GM12878 (cell line): ENCODE data around the gene CCR7. TPM values are rescaled to one million over a fixed set of nuclear protein-coding genes. Genes with fewer than 3 reads are reported as not detected.

Source experiments
- ATF7 ChIP-seq: fragments of 450-650 bp; IDR thresholded peaks from 2 replicates; pipeline ENCODE4 v1.6.1; 2016; ENCODE audit warnings: low read depth, mild to moderate bottlenecking
- CREM ChIP-seq: IDR thresholded peaks from 2 replicates; pipeline ENCODE4 v1.6.1; 2014; ENCODE audit warnings: antibody characterized with exemption, low read depth
- EED ChIP-seq: sonication (generic); IDR thresholded peaks from 2 replicates; pipeline ENCODE4 v1.6.1; 2016; ENCODE audit warnings: antibody characterized with exemption, low read depth
- ELK1 ChIP-seq: IDR thresholded peaks from 2 replicates; pipeline ENCODE4 v1.6.1; 2012; ENCODE audit warnings: low read depth, low read length, improper control_type of control experiment
- MEF2B ChIP-seq: fragments of 450-650 bp; IDR thresholded peaks from 2 replicates; pipeline ENCODE4 v1.6.1; 2018; ENCODE audit warnings: mild to moderate bottlenecking, moderate library complexity; ENCODE audit not compliant: partially characterized antibody, poor library complexity, severe bottlenecking
- NFIC ChIP-seq: IDR thresholded peaks from 2 replicates; pipeline ENCODE4 v1.6.1; 2012; ENCODE audit warnings: low read depth, mild to moderate bottlenecking, inconsistent platforms, low read length, moderate library complexity
- NFYB ChIP-seq: IDR thresholded peaks from 2 replicates; pipeline ENCODE4 v1.6.1; 2011; ENCODE audit warnings: low read depth, mild to moderate bottlenecking, low read length, improper control_type of control experiment, moderate library complexity; ENCODE audit not compliant: insufficient read depth
- PKNOX1 ChIP-seq: fragments of 450-650 bp; IDR thresholded peaks from 2 replicates; pipeline ENCODE4 v1.6.1; 2016; ENCODE audit warnings: mild to moderate bottlenecking
- RELB ChIP-seq: fragments of 450-650 bp; IDR thresholded peaks from 2 replicates; pipeline ENCODE4 v1.6.1; 2017; ENCODE audit warnings: low read depth, mild to moderate bottlenecking, moderate library complexity
- SMC3 ChIP-seq: IDR thresholded peaks from 2 replicates; pipeline ENCODE4 v1.6.1; 2011; ENCODE audit warnings: low read length, improper control_type of control experiment, borderline replicate concordance
- SP1 ChIP-seq: IDR thresholded peaks from one replicate; pipeline ENCODE4 v1.6.1; 2011; ENCODE audit warnings: low read depth, low read length
- SPI1 ChIP-seq: IDR thresholded peaks from 2 replicates; pipeline ENCODE4 v1.6.1; 2011; ENCODE audit warnings: low read depth, mild to moderate bottlenecking, low read length, moderate library complexity, borderline replicate concordance; ENCODE audit not compliant: insufficient read depth
- SREBF2 ChIP-seq: IDR thresholded peaks from 2 replicates; pipeline ENCODE4 v1.6.1; 2012; ENCODE audit warnings: mild to moderate bottlenecking, low read length
- TAF1 ChIP-seq: IDR thresholded peaks from 2 replicates; pipeline ENCODE4 v1.6.1; 2011; ENCODE audit warnings: mild to moderate bottlenecking, low read depth, low read length, borderline replicate concordance
- TCF3 ChIP-seq: IDR thresholded peaks from 2 replicates; pipeline ENCODE4 v1.6.1; 2012; ENCODE audit warnings: low read depth, mild to moderate bottlenecking, low read length, borderline replicate concordance; ENCODE audit not compliant: insufficient read depth
- YY1 ChIP-seq: IDR thresholded peaks from 2 replicates; pipeline ENCODE4 v1.6.1; 2011; ENCODE audit warnings: low read depth, mild to moderate bottlenecking, low read length
- ZNF24 ChIP-seq: fragments of 450-650 bp; IDR thresholded peaks from 2 replicates; pipeline ENCODE4 v1.6.1; 2017; ENCODE audit warnings: antibody characterized with exemption, mild to moderate bottlenecking
- polyA plus RNA-seq, 11 experiments: library from polyadenylated mRNA; depleted of rRNA in 4 of 11; unstranded in 6 of 11; stranded (reverse) in 5 of 11; fragments of >200 nt; fragmentation: Nextera tagmentation in 4 of 11; fragmentation: Illumina TruSeq in 1 of 11; extraction: Ambion mirVana in 4 of 11; extraction: Trizol in 1 of 11; gene quantifications; 1 replicate in 1 of 11; 2 replicates in 10 of 11; pipeline versions ENCODE4 v1.2.1 to v1.2.3, GENCODE V29; 2011 to 2016; ENCODE audit warnings: inconsistent platforms in 2 of 11, missing spikeins in 2 of 11, low read depth in 1 of 11
- total RNA-seq, 4 experiments: library from RNA; depleted of rRNA in 3 of 4; stranded (reverse); fragments of >200 nt in 3 of 4; fragmentation: Illumina TruSeq in 1 of 4; extraction: Trizol in 1 of 4; gene quantifications; 2 replicates each; pipeline versions ENCODE4 v1.2.1 to v1.2.3, GENCODE V29; 2013 to 2021
- TF ChIP-seq, protein P1 (sequence below): fragments of 450-650 bp; IDR thresholded peaks from 2 replicates; pipeline ENCODE4 v1.6.1; 2017; ENCODE audit warnings: borderline replicate concordance
- TF ChIP-seq, protein P2 (sequence below): IDR thresholded peaks from 2 replicates; pipeline ENCODE4 v1.6.1; 2012; ENCODE audit warnings: improper control_type of control experiment, low read depth, low read length; ENCODE audit not compliant: insufficient replicate concordance

Gene CCR7
- total and polyA plus RNA-seq, 10 of the 15 experiments (the other 5 are each of a cell fraction or from before 2014, with no cell fraction given) = 131 to 1,171 (median 260) TPM

GRCh38 chr17:40516581-40517285 is 48.5 kb downstream of the CCR7 start (continued):
- peak; percentile 37; the same call in 1 of the 2 replicates for TF ChIP-seq ELK1
- TF ChIP-seq YY1 = 0 out of 2 replicates have a peak, but pooled peaks have one; percentile 51
- peak; percentile 44; the same call in 1 of the 2 replicates for TF ChIP-seq SPI1
- TF ChIP-seq EED = no peak; the same call in 1 of the 2 replicates
- no peak for TF ChIP-seq PKNOX1
- no peak for TF ChIP-seq TAF1
- TF ChIP-seq MEF2B = peak; percentile 39
- 0 out of 2 replicates have a peak, but pooled peaks have one; percentile 20 for TF ChIP-seq ATF7
- no peak for TF ChIP-seq SREBF2
- TF ChIP-seq NFIC = peak; percentile 46; the same call in 1 of the 2 replicates
- TF ChIP-seq NFYB = 0 out of 2 replicates have a peak, but pooled peaks have one; percentile 44
- TF ChIP-seq, protein P1, sequence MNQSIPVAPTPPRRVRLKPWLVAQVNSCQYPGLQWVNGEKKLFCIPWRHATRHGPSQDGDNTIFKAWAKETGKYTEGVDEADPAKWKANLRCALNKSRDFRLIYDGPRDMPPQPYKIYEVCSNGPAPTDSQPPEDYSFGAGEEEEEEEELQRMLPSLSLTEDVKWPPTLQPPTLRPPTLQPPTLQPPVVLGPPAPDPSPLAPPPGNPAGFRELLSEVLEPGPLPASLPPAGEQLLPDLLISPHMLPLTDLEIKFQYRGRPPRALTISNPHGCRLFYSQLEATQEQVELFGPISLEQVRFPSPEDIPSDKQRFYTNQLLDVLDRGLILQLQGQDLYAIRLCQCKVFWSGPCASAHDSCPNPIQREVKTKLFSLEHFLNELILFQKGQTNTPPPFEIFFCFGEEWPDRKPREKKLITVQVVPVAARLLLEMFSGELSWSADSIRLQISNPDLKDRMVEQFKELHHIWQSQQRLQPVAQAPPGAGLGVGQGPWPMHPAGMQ = no peak
- TF ChIP-seq SMC3 = peak; percentile 12; the same call in 1 of the 2 replicates
- TF ChIP-seq, protein P2, sequence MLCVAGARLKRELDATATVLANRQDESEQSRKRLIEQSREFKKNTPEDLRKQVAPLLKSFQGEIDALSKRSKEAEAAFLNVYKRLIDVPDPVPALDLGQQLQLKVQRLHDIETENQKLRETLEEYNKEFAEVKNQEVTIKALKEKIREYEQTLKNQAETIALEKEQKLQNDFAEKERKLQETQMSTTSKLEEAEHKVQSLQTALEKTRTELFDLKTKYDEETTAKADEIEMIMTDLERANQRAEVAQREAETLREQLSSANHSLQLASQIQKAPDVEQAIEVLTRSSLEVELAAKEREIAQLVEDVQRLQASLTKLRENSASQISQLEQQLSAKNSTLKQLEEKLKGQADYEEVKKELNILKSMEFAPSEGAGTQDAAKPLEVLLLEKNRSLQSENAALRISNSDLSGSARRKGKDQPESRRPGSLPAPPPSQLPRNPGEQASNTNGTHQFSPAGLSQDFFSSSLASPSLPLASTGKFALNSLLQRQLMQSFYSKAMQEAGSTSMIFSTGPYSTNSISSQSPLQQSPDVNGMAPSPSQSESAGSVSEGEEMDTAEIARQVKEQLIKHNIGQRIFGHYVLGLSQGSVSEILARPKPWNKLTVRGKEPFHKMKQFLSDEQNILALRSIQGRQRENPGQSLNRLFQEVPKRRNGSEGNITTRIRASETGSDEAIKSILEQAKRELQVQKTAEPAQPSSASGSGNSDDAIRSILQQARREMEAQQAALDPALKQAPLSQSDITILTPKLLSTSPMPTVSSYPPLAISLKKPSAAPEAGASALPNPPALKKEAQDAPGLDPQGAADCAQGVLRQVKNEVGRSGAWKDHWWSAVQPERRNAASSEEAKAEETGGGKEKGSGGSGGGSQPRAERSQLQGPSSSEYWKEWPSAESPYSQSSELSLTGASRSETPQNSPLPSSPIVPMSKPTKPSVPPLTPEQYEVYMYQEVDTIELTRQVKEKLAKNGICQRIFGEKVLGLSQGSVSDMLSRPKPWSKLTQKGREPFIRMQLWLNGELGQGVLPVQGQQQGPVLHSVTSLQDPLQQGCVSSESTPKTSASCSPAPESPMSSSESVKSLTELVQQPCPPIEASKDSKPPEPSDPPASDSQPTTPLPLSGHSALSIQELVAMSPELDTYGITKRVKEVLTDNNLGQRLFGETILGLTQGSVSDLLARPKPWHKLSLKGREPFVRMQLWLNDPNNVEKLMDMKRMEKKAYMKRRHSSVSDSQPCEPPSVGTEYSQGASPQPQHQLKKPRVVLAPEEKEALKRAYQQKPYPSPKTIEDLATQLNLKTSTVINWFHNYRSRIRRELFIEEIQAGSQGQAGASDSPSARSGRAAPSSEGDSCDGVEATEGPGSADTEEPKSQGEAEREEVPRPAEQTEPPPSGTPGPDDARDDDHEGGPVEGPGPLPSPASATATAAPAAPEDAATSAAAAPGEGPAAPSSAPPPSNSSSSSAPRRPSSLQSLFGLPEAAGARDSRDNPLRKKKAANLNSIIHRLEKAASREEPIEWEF = peak; percentile 67
- peak; percentile 98 for TF ChIP-seq ZNF24
- TF ChIP-seq CREM = peak; percentile 49; the same call in 1 of the 2 replicates
- no peak for TF ChIP-seq TCF3
- peak; percentile 51; the same call in 1 of the 2 replicates for TF ChIP-seq RELB
- TF ChIP-seq SP1 = peak; percentile 35
